IPS-15b (cell line): Measurements from ENCODE around the gene TMEM108.

Experiments used
- H3K27me3 ChIP-seq: one replicate; pipeline ENCODE4 v1.6.1; 2013; ENCODE audit warnings: low read length; ENCODE audit not compliant: control insufficient read depth, insufficient read depth
- H3K36me3 ChIP-seq: one replicate; pipeline ENCODE4 v1.6.1; 2013; ENCODE audit warnings: low read length; ENCODE audit not compliant: control insufficient read depth, insufficient read depth
- H3K4me1 ChIP-seq: one replicate; pipeline ENCODE4 v1.6.1; 2013; ENCODE audit warnings: mild to moderate bottlenecking, low read length; ENCODE audit not compliant: control insufficient read depth, insufficient read depth
- H3K4me3 ChIP-seq: one replicate; pipeline ENCODE4 v1.5.1; 2013; ENCODE audit warnings: low read depth, low read length
- H3K9ac ChIP-seq: one replicate; pipeline ENCODE4 v1.6.1; 2013; ENCODE audit warnings: low read depth, mild to moderate bottlenecking, low read length
- H3K9me3 ChIP-seq: one replicate; pipeline ENCODE4 v1.6.1; 2013; ENCODE audit warnings: mild to moderate bottlenecking, low read length; ENCODE audit not compliant: control insufficient read depth, insufficient read depth

Gene TMEM108

GRCh38 chr3:133330522-133330921 is 292.3 kb downstream of the TMEM108 start:
- Histone ChIP-seq H3K27me3 (no peaks in the 10 kb centered on the region), H3K4me3 (no peak overlapping the region), H3K36me3 (no peaks in the 10 kb centered on the region), H3K9ac (no peak overlapping the region), H3K4me1 (peaks cover 12% of the 10 kb centered on the region), H3K9me3 (no peaks in the 10 kb centered on the region)

GRCh38 chr3:133354721-133355120 is 316.5 kb downstream of the TMEM108 start:
- Histone ChIP-seq H3K4me3 (no peak overlapping the region), H3K9ac (no peak overlapping the region), H3K36me3 (no peaks in the 10 kb centered on the region), H3K27me3 (no peaks in the 10 kb centered on the region), H3K9me3 (no peaks in the 10 kb centered on the region), H3K4me1 (no peaks in the 10 kb centered on the region)

GRCh38 chr3:133360476-133360875 is 322.3 kb downstream of the TMEM108 start:
- H3K36me3 ChIP-seq, result no peaks in the 10 kb centered on the region
- H3K4me3 ChIP-seq, result no peak overlapping the region
- H3K27me3 ChIP-seq, result no peaks in the 10 kb centered on the region
- no peaks in the 10 kb centered on the region for H3K4me1 ChIP-seq
- no peaks in the 10 kb centered on the region for H3K9me3 ChIP-seq
- H3K9ac ChIP-seq, result no peak overlapping the region

- Histone ChIP-seq H3K9me3 (no peaks in the 10 kb centered on the region), H3K4me3 (no peak overlapping the region), H3K9ac (no peak overlapping the region), H3K4me1 (no peaks in the 10 kb centered on the region), H3K36me3 (no peaks in the 10 kb centered on the region), H3K27me3 (no peaks in the 10 kb centered on the region)
Observed at GRCh38 chr3:133361011-133361410, 322.8 kb downstream of the TMEM108 start.

- no peaks in the 10 kb centered on the region for H3K36me3 ChIP-seq
- no peak overlapping the region for H3K9ac ChIP-seq
- no peaks in the 10 kb centered on the region for H3K9me3 ChIP-seq
- H3K4me1 ChIP-seq, result no peaks in the 10 kb centered on the region
- no peaks in the 10 kb centered on the region for H3K27me3 ChIP-seq
- H3K4me3 ChIP-seq, result no peak overlapping the region
Observed at GRCh38 chr3:133361435-133361834, 323.2 kb downstream of the TMEM108 start.

GRCh38 chr3:133362539-133362938 is 324.3 kb downstream of the TMEM108 start:
- Histone ChIP-seq H3K27me3 (no peaks in the 10 kb centered on the region), H3K9ac (no peak overlapping the region)

GRCh38 chr3:133364704-133365103 is 326.5 kb downstream of the TMEM108 start:
- H3K9ac ChIP-seq, result no peak overlapping the region
- no peaks in the 10 kb centered on the region for H3K27me3 ChIP-seq
- H3K9me3 ChIP-seq, result no peaks in the 10 kb centered on the region
- H3K4me3 ChIP-seq, result no peak overlapping the region
- H3K4me1 ChIP-seq, result no peaks in the 10 kb centered on the region
- no peaks in the 10 kb centered on the region for H3K36me3 ChIP-seq

More at GRCh38 chr3:133362539-133362938, 324.3 kb downstream of the TMEM108 start:
- H3K4me3 ChIP-seq, result no peak overlapping the region
- no peaks in the 10 kb centered on the region for H3K36me3 ChIP-seq
- no peaks in the 10 kb centered on the region for H3K4me1 ChIP-seq
- H3K9me3 ChIP-seq, result no peaks in the 10 kb centered on the region

GRCh38 chr3:133366921-133367320 is 328.7 kb downstream of the TMEM108 start:
- Histone ChIP-seq H3K36me3 (no peaks in the 10 kb centered on the region), H3K4me1 (no peaks in the 10 kb centered on the region), H3K9ac (no peak overlapping the region), H3K4me3 (no peak overlapping the region), H3K27me3 (no peaks in the 10 kb centered on the region), H3K9me3 (no peaks in the 10 kb centered on the region)

GRCh38 chr3:133367403-133367802 is 329.2 kb downstream of the TMEM108 start:
- Histone ChIP-seq H3K9me3 (no peaks in the 10 kb centered on the region), H3K36me3 (no peaks in the 10 kb centered on the region), H3K27me3 (no peaks in the 10 kb centered on the region), H3K4me3 (no peak overlapping the region), H3K9ac (no peak overlapping the region), H3K4me1 (no peaks in the 10 kb centered on the region)

GRCh38 chr3:133367956-133368355 is 329.8 kb downstream of the TMEM108 start:
- Histone ChIP-seq H3K4me3 (no peak overlapping the region), H3K27me3 (no peaks in the 10 kb centered on the region), H3K36me3 (no peaks in the 10 kb centered on the region), H3K9me3 (no peaks in the 10 kb centered on the region), H3K9ac (no peak overlapping the region), H3K4me1 (no peaks in the 10 kb centered on the region)

- Histone ChIP-seq H3K4me3 (no peak overlapping the region), H3K36me3 (no peaks in the 10 kb centered on the region), H3K27me3 (no peaks in the 10 kb centered on the region), H3K9ac (no peak overlapping the region), H3K9me3 (no peaks in the 10 kb centered on the region), H3K4me1 (no peaks in the 10 kb centered on the region)
Observed at GRCh38 chr3:133368371-133369067, 330.3 kb downstream of the TMEM108 start.

GRCh38 chr3:133369068-133369440 is 330.9 kb downstream of the TMEM108 start:
- Histone ChIP-seq H3K27me3 (no peaks in the 10 kb centered on the region), H3K4me1 (no peaks in the 10 kb centered on the region), H3K9ac (no peak overlapping the region), H3K4me3 (no peak overlapping the region), H3K9me3 (no peaks in the 10 kb centered on the region), H3K36me3 (no peaks in the 10 kb centered on the region)
